ENCODE results near the gene PDE7B. TPM values are rescaled to one million over a fixed set of nuclear protein-coding genes. Genes with fewer than 3 reads are reported as not detected.
A peak's percentile ranks its signal among the peaks of the same experiment; 100 is the strongest.

PDE7B gene
- total RNA-seq, 1 donor from 2014 or later, result 58.5 TPM

DNA sequence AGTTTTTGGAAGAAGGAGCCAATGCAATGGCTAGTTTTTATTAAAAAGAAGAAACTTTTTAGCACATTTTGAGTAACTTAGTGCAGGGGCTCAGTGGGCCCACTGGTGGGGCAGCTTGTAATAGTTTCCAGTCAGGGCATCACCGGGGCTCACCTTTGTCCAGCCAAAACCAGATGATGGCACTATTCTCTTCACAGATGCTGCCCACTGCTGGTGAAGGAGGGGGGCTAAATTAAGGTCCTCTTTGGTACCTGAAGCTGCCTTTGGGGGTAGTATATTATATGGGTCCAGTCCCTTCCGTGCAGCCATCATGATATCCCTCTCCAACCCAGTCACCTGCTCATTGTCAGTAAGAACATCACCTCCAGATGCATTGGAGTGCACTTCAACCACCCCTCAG lies 182.9 kb downstream of the PDE7B start:
- DNase-seq, result no peak

DNA sequence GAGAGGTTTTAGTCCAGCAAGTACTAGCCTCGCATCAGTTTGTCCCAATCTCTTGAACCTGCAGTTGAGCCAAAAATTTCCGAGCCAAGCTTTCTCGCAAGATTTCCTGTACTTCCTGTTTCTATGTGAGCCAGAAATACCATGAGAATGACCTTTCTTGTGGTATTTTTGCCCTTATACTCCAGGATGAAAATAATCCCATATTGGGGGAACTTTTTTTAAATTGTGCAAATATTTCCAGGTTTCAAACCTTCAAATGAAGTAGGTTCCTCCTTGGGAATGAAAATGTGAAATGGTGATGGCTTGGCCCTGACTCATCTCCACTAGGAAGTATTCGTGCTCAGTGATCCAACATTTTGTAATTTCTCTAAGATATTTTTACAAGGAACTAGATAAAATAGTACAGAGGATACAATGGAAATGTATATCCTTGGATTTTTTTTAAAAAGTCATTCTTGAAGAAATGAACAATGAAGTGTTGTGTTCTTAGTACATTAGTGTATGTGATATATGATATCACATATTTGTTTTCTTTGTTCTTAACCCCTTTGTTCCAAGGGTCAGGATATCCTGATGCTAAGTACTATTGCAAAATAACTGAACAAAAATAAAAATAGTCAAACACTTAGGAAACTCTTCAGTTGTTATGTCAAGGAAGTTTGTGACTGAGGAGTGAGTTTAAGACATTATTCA lies 184.0 kb downstream of the PDE7B start:
- DNase-seq, result peak; percentile 93

DNA sequence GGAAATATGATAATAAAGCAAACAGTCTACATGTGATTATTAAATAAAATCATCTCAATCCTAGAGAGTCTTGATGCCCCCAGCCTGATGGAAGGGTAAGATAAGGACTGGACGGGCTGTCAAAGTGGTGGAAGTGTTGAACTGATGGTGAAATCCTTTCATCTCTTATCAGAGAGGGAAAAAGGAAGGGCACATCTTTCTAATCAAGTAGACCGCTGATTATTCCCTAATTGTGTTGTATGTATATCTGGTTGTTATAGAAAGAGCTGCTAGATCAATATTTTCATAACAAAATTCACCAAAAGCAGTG lies 184.5 kb downstream of the PDE7B start:
- DNase-seq, result no peak

DNA sequence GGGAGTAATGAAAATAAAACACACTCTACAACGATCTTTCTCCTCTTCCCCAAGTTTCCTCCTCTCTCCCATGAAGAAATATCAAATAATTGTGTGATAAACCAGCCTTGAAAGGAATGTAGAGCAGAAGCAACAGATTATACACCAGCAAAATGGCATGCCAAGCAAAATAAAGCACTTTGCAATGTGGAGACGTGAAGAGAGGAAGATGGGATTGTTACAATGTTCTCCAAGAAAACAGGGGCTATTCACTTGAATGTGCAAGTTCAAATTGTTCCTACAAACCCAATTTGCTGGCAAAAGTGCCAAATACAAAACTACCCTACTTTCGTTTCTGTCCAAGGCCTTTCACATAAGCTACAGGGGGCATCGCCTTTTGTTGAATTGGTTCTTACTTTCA lies 185.1 kb downstream of the PDE7B start:
- DNase-seq, result peak; percentile 41

DNA sequence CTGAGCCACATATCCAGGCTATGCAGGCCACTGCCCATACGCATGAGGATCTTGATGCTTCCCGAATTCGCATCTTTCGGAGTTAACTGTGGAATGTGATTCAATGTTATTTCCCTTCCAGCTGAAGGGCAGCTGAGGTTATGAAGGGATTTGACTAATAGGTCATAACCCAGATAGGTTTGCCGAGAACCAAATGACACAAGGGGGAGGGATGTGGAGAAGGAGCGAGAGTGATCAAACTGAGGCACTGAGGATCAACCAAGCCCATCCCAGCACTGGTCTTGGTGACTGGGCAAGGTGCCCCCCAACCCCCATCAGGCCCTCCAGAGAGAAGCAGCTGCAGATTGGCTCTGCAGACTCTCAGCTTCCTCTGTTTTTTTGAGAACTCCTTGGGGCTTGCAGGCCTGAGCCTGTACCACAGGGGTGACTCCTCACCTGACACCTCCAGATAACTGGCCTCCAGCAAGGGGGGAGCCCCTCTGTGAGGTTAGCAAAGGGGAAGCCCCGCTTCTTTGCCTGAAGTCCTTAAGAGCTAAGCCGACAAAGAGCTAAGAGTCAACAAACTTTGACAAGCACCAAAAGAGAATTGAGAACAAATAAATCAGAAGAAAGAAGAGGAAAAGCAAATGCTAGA lies 185.9 kb downstream of the PDE7B start:
- DNase-seq, result peak; percentile 75

DNA sequence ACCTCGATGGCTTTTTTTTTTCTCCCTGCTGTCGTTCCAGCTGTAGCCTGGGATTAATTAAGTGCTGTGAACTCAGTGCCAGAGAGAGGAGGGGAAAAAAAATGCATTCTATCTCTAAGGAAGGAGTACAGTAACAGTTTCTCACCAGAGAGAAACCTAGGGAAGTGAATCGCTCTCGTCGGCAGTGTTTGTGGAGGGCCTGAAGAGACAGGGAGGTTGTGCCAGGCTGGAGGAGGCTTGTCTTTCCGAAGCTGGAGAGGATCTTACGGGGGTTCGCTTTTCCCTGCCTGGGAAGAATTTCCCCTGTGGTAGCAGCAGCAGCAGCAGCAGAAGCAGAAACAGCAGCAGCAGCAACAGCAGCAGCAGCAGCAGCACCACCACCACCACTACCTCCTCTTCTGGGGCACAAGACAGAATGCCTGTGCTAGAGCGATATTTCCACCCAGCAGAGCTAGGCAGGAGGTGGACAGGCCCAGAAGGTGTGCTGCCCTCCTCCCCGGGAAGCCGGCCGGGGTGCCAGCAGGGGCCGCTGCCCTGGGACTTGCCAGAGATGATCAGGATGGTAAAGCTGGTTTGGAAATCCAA lies 186.5 kb downstream of the PDE7B start:
- DNase-seq, result peak; percentile 62

DNA sequence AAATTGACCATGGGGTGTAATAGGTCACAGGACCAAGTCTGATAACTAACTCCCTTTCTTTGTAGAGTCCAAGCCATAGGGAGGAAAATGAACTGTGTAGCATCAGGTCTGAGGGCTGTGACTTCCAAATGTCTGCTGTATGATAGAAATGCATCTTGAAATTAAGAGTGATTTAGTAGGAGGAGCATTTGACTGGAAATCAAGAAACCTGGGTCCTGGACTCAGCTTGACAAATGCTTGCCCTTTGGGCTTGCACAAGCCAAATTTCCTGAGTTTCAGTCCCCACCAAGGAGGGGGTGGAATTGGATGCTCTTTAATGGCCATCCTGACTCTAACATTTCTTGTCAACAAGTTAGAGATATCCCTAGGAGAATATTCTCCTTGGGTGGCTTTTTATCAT lies 187.0 kb downstream of the PDE7B start:
- peak; percentile 20 for DNase-seq

DNA sequence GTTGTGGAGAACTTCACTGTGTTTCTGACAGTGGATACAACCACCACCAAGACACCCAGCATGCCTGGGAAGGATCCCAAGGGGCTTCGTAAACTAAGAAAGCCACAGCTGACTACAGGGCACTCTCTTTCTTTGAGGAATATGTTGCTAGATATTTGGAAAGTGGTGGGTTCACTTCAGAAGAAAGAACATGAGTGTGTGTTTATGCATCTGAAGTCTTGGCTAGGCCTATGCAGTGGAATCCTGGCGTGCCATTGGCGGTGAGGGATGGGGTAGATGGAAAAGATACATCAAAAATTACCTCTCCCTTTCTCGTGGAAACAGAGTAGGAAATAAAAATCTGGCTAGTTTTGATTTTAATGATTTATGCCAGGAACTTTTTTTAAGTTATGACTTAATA lies 187.7 kb downstream of the PDE7B start:
- DNase-seq, result peak; percentile 42

DNA sequence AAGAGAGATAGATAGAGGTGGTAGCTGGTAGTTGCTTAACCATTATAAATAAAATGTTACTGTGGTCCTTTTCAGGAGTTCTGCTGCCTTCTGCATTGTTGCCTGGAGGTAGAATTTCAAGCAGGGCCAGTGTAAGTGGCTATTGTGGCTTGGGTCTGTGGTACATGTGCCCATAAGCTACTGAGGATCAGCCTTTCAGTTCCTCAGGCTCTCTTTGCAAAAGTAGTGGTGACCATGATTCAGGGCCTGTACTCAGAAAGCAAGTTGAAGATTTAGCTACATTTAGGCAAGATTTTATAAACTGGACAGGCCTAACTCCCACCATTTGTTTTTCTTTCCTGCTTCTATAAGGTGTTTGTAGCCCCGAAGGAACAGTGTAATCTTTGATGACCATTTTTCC lies 199.0 kb downstream of the PDE7B start:
- peak; percentile 32 for DNase-seq

DNA sequence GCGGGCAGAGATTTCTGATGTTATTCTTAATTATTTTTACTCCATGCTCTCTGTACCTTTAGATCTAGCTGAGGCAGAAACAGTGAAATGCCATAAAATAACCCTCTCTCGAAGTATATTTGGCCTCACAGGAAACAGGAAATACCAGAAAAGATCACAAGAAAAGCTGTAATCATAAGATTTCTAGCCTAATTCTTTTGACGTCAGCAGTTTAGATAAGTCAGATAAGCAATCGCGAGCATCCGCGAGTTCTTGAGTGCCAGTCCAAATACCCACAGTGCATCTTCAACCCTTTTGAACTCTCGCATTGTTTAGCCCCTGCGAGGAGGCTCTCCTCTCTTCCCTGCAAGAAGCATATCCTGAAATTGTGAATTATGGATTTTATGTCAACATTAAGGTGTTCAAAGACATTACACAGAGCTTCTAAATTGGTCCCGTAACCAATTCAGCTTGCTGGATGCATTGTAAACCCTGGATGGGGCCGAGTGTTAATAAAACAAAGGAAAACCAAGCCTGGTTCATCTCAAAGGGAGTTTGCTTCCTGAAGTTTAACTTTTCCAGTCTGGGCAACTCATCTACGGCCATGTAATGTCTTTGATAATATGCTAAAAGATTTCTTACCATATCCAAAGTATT lies 199.8 kb downstream of the PDE7B start:
- DNase-seq, result peak; percentile 92

DNA sequence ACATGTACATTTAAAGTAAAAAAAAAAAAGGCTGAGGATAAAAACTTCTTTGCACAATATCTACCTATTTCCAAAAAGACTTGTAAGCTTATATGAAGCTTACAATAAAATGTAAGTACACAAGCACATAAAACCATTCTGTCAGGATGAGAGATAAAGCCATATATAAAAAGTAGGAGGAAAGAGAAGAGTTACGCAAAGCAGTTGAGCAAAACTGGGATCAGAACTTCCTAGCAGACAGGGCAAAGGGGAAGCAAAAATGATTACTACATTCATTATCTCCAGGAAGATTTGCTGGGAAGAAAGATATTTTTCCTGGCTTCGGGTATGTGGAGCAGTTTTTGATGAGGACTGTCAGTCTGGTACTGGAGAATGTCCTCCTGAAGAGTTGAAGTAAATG lies 200.5 kb downstream of the PDE7B start:
- no peak for DNase-seq

DNA sequence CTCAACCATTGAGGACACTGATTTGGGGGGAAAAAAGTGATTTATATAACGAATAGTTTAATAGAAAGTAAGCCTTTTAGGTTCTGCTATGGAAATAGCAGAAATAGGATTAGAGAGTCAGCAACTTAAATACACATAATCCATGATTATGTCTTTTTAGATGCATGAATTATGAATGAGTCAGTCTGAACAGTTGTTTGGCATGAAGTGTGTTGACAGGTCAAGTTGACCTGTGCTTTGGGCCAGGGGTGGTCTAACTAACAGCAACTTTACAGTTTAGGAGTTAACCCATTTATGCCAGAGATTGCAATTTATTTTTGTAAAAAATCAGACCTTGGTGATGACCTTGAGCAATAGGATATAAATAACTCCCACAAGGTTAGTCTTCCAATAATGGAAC lies 207.4 kb downstream of the PDE7B start:
- DNase-seq, result no peak

DNA sequence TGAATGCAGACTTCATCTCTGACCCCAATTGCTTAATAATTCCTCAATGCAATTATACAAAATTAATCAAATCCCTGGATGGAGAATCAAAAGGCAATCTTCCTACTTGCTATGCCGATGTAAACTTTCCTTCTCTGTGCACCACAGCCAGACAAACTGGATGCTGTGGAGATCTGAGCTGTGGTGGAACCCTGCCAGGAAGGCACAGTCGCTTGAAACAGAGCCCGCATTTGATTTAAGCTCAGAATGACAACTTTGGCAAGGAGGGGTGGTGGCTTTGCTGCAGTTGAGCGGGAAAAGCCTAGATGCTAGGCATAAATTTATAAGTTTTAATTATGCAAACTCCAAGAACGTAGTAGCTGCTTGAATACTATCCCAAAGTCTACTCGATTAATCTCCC lies 207.8 kb downstream of the PDE7B start:
- no peak for DNase-seq

DNA sequence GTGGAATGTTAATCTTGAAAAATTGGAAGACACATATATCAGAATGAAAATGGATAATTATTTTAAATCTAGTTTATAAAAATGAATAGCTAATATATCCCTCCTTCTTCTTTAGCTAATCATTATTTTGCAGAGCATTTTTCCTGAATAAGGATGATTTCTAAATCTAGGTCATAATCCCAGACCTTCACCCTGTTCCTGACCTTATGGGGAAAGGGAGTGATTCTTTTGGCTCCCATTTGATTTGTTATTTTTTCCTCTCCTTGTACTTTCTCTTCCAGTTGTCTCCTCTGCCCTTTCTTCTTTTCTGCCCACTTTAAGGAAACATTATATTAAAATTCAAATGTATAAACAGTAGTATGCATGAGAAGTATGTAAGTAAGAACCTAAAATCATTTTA lies 208.6 kb downstream of the PDE7B start:
- no peak for DNase-seq

DNA sequence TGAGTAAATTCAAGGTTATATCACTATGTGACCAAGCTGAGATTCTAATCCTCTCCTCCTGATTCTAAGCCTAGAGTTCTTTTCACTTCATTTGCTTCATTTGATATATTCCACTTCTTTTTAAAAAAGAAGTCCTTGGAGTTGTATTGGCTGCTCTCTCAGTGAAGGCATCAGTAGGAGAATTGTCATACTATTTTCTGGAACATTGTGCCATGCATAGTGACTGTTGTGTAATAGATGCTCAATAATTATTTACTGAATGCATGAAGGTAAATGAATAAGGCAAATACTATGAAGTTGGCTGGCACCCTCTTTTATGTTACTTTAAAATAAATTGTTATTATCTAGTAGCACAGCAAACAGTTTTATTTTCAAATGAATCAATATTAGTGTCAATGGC lies 209.3 kb downstream of the PDE7B start:
- no peak for DNase-seq

DNA sequence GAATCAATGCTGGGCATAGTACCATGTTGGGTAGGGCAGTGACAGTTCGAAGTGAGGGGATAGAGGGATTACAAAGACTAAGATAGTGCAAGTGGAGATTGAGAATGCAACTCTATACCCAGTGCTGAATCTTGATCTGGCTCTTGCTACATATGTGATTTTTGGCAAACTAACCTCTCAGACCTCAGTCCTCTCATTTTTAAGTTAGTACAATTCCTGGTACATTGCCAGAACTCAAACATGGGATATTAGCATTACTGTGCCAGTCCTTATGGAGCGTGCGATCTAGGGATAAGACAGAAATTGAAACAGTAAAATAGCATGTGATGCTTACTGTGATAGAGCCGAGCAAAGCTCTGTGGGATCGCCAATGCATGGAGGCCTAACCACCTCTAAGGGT lies 210.2 kb downstream of the PDE7B start:
- DNase-seq, result no peak

DNA sequence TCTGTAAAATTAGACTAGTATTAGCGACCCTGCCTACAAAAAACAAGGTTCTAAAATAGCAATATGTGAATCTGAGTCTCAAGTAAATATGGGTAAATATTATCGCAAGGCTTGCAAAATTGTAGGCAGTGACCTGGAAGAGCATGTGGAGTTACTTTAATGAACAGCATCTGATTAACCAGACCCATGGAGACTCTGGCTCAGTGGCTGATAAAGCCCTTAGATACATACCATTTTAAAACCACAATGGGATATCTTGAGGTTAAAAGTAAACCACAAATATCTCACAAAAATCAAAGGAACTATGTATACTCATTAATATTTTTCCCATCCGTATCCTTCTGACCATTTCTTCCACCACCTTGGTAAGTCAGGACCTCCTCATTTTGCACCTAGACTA lies 211.6 kb downstream of the PDE7B start:
- no peak for DNase-seq

DNA sequence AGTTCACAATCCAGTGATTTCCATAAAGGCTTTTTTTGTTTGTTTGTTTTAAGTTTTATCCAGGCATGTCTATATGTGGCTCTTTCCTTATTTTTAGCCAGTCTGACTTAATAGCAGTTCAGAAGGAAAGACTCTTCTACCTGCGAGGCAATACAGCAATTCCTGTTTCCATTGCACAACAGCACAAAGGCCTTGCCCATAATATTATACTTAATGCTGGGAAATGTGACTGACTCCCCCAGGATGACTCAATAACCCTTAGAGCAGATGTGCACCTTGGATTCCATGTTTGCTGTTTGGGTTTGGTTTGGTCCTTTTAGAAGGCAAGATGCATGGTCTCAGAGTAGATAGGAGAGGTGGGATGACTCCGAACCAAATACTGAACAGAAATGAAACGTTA lies 214.5 kb downstream of the PDE7B start:
- DNase-seq, result peak; percentile 58

DNA sequence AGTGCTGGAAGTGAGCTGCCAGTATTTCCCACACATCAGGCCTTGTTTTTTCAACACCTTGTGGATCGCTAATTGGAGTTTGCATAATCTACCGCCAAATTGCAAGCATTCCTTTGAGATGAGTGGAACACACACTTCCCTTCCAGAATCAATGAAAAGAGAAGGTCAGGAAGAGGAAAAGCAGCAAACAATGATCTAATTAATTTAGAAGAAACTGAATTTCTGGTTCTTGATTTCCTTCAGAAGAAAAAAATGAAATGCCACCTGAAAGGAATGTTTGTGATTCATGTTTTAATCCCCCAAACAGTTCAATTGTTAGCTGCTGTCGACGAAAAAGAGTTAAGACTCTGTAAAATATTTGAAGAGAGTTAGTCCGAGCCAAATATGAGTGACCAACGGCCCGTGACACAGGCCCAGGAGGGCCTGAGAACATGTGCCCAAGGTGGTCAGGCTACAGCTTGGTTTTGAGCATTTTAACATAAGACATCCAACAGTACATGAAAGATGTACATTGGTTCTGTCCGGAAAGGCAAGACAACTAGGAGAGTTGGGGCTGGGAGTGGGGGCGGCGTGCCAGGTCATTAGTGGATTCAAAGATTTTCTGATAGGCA lies 216.3 kb downstream of the PDE7B start:
- peak; percentile 95 for DNase-seq

DNA sequence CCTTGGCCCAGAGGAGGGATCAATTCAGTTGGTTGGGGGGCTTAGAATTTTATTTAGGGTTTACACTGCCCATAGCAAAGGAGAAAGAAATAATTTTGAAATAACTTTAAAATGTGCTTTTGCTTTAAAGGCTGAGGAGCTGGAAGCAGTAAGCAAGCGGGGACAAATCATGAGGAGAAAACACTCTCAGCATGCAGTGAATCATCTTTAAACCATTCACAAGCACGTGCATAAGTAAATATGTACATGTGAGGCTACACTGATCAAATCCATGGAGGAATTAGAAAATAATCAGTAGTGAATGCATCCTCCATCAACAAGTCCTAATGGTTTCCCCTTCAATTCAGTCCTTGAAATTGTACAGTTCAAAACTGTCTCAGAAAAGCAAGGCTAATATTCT lies 217.6 kb downstream of the PDE7B start:
- DNase-seq, result peak; percentile 81

DNA sequence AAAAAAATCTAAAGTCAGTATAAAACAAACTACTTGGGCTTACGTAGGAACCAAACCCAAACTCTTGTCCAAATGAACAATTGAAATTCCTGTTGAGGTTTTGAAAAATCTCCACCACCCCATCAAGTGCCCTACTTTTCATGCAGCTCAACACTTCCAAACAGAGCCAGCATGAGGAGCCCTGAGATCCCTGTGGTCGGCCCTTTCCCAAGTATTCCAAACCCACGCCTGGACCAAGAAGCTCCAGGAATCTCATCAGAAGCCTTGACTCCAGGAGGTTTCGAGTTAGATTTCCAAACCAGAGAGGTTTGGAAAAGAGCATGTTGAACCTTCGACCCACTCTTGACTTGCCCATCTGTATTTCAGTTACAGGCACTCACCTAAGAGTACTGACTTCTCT lies 219.3 kb downstream of the PDE7B start:
- DNase-seq, result no peak

DNA sequence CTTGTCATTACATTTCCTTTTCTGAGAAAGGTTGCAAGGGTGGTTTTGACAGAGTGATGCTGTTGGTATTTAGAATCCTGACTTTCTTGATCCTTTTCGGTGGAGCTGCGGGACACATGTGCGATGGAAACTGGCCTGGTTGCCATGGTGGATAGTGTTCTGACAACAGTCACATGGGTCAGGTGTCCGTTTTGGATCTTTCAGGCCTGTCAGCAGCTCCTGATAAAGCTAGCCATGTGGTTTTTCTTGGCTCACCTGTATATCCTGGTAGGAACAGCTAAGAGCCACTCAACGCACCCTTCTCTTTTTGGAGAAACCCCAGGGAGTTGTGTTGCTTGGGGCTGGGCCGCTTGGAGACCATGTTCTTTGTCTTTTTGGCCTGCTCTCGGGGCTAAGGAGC lies 221.2 kb downstream of the PDE7B start:
- no peak for DNase-seq

DNA sequence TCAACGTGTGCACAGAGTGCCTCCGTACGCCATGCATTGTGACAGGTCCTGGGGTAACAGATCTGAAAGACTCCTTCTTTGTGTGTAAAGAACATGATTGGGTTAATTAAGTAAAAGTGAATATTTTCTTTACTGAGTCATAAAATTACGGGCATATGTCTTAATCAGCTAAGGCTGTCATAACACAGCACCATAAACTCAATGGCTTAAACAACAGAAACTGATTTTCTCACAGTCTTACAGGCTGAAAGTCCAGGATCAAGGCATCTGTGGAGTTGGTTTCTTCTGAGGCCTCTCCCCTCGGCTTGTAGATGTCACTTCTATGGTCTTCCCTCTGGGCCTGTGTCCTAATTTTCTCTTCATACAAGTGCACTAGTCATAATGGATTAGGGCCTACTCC lies 221.7 kb downstream of the PDE7B start:
- DNase-seq, result no peak

DNA sequence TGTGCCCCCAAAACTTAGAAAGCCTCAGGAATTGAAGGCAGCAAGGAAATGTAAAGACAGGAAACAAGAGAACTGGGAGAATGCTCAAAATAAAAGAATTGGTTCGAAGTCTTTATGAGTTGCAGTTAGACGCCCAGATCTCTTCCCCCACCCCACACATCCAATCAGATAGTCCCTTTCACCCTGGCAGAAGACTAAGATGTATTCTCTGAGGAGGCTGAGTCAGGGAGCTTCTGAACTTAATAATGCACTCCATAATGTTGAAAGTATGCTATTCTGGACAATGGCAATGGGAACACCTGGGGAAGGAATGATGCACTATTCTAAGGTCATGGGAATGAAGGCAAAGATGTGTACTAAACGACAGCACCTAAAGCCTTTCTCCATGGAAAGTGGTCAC lies 225.0 kb downstream of the PDE7B start:
- DNase-seq, result no peak

Measured in dermis blood vessel endothelial cell (primary cell).